CD4-positive, alpha-beta T cell treated with Interferon alpha-2 for 1 hour (primary cell): ENCODE results near the gene SPRY1.

ENCODE experiments used
- DNase-seq, 2 donors: peaks; one replicate each; pipeline ENCODE4 v3.0.0-alpha.2; 2020 to 2022

The SPRY1 gene

DNA sequence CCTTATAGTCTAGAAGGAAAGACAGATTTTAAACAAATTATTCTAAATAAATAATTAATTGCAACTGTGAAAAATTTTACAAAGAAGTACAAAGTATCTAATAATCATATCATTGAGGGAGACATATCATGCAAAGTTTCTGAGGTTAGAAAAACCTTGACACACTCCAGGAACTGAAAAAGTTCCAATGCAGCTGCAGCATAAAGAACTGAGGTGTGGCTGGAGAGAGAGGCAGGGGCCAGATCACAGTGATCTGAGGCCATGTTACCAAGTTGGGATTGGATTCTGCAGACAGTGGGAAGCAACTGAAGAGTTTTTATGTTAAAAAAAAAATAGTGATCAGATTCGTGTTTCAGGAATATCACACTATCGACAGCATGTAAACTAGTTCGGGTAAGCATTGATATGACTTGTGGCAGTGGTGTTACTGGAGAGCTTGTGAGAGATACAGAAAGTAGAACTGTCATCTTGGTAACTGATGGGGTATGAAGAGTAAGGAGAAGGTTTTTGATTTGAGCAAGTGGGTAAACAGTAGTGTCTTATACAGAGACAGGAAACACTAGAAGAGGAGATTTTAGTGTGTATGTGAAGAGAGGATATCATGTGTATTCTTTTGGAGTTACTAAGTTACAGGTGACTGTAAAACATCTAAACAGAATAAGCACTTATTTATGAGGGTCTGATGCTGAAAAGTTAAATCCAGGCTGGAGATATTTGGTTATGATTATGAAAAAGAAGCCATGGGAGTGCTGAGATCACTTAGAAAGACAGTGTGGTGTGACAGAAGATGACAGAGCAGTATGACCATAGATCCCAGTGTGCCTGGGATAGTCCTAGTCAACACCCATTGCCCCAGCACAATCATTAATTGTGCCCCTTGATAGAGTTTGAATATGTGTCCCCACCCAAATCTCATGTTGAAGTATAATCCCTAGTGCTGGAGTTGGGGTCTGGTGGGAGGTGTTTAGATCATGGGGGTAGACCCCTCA lies 15.6 kb upstream of the SPRY1 start:
- no peak for DNase-seq

DNA sequence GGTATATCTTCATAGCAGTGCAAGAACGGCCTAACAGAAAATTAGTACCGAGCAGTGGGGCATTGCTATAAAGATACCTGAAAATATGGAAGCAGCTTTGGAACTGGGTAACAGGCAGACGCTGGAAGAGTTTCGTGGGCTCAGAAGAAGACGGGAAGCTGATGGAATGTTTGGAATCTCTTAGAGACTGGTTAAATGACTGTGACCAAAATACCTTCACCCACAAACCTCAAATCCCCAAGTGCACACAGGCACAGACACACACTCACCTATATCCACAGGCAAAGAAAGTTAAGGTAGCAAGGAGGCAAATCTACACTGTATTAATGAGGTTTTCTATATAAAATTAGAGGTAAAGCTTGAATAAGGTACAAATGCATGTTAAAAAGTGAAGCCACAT lies 14.6 kb upstream of the SPRY1 start:
- DNase-seq, result no peak

DNA sequence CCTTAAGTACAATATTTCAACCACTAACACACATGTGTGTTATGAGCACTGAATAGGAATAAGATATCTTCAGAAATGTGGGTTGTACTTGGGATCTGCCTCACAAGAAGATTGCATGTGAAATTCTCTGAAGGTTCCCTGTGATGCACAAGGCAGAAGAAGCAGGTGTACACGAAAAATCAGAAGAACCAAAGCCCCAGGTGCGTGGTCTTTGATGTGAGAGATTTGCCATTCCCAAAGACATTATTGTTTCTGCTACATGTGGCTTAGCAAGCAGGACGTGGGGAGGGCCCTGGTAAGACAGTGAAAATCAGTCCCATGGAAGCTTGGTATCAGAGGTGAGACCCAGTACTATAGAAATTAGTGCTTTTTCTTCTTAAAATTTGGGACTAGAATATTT lies 13.0 kb upstream of the SPRY1 start:
- DNase-seq, result no peak

DNA sequence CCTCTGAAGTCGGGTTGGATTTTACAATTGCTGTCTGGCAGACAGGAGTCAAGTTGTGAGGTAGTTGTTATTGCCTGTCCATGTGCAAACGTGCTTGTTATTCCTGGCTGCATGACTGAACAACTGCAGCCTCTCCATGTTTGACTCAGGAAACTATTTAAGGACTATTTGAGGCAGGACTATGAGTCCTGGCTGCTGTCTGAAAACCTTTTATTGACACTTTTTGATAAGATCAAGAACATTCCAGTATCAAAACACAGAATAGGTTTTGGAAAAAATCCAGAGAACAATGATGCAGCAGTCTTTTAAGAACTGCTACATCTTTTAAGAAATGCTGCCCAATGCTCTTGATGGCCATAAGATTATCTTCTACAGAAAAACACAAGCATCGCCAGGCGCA lies 10.0 kb upstream of the SPRY1 start:
- no peak for DNase-seq

DNA sequence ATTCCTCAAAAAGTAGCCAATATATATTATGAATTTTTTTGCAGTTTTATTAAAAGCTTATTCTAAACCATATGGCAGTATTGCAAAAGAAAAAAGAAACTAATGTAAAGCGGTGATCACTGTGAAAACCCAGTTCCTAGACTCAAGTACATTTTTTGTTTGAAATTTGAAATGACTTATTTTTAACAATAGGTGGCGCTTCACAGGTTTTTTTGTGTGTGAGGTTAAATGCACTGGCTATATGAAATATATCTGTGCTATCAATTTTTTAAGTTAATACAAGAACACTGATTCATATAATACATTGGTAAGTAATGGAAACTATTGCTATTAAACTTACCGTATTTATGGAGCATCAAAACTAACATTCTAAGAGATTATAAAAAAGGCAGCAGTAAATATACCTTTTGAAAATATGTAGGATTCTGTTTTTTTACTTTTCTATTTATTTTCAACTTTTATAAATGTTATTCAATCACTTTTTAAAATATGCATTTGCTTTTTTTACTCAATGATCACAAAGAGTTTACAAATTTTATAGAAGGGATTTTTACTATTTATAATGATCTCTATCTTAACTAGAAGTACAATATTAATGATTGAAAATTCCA lies 5.6 kb upstream of the SPRY1 start:
- DNase-seq, result peak in 1 of 2 donors; percentile 44

DNA sequence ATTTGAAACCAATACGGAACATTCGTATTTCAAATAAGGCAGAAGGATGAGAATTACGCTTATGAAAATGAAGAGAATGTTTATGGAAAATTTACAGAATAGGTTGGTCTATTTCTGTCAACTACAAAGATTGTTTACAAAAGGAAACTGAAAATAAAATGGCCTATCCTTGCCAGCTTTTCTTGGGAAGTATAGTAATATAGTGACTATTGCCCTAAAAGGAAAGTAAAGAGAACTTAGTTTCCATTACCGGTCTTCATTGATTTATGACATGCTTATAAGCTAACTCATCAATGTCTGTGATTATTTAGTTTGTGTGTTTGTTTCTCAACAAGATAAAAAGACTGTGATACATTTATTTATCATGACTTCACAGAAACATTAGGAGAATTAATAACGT lies 2.9 kb upstream of the SPRY1 start:
- DNase-seq, result no peak

DNA sequence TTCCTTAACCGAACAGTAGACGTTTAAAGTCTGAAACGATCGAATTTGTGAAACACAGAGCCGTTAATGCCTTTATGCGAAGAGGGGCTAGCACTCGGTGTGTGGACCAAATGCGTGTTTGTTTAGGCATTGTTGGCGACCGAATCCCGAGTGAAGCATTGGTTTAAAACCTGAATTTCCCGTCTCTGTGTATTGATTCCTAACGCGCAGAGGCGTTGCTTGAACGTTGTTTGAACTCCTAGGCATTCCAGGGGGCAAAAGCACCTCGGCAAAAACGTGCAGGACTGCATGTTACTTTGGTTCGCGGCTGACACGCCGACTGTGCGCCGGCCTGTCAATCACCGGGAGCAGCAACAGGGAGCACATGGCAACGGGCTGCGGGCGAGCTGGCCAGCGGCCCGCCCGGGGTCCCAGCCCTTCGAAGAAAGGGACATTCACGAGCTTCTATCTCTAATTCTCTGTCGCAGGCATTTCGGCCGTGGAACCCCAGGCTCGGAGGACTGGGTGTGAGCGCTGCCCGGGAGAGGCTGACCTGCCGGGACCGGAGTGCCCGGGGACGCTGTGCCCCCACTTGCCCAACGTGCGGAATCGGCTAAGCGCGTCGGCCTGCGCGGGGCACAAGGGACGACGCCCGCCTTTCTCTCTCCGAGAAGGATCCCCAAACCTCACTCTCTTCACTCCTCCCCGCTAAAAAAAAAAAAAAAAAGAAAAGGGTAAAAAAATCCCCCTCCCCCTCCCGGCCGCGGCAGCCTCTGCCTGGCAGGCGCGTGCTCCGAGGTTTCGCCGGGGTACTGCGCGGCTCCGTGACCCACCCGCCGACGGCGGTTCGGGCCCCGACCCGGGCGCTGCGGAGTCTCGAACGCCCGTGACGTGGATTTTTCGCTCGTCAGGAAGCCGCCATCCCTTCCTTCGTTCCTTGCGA lies 810 bp downstream of the SPRY1 start:
- peak; percentile 36 to 49 for DNase-seq

DNA sequence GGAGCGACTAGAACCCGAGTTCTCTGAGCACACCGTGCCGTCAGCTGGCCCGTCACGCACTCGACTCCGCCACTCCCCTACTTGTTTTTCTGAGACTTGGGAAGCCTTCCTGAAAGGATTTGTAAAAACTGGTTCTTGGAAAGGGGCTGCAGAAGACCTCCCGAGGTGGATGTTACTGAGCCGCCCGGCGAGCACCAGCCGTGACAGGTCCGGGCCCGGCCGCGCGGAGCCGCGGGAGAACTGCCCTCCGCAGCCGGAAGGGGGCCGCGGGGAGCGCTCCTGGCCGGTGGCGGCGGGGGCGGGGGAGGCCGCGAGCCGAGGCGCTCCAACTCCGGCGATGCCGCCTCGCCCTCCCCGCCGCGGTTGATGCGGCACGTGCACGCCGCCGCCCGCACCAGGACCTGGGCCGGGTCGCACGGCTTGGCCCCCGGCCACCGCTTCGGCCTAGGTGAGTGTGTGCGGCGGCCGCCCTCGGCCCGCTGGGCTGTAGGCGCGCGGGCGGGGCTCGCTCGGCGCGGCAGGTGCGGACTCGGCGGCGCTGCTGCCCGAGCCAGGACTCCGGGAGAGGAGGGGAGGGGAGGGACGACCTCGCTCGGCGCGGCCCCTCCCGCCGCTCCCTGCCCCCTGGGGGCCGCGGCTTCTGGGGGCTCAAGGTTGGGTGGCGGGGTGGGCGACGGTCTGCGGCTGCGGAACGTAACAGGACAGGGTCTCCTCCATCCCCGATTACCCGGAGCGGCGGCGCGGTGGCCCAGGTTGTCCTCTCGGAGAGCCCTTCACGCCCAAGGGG lies 1.7 kb downstream of the SPRY1 start:
- peak; percentile 62 to 66 for DNase-seq

DNA sequence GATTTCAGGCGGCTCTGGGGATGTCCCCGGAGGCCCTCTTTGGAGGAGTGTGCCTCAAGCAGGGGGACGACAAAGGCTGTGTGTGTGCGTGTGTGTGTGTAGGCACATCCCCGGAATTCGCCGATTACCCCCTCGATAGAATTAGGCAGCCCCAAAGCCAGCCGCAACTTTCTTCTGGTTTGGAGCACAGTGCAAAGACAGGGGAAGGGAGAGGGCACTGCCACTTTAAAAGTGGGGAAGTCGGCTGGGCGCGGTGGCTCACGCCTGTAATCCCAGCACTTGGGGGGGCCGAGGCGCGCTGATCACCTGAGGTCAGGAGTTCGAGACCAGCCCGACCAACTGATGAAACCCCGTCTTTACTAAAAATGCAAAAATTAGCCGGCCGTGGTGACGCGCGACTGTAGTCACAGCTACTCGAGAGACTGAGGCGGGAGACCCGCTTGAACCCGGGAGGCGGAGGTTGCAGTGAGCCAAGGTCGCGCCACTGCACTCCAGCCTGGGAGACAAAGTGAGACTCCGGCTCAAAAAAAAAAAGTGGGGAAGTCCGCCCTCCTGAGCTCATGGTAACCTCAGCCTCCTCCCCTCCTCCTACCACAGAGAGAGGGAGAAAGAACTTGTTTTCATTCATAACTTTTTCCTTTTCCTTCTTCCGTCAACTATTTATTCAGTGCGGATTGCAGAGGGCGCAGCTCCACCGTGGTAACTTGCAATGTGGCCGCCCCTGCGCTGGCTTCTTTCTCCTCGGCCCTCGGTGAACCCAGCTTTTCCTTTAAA lies 2.4 kb downstream of the SPRY1 start:
- peak; percentile 34 to 53 for DNase-seq

DNA sequence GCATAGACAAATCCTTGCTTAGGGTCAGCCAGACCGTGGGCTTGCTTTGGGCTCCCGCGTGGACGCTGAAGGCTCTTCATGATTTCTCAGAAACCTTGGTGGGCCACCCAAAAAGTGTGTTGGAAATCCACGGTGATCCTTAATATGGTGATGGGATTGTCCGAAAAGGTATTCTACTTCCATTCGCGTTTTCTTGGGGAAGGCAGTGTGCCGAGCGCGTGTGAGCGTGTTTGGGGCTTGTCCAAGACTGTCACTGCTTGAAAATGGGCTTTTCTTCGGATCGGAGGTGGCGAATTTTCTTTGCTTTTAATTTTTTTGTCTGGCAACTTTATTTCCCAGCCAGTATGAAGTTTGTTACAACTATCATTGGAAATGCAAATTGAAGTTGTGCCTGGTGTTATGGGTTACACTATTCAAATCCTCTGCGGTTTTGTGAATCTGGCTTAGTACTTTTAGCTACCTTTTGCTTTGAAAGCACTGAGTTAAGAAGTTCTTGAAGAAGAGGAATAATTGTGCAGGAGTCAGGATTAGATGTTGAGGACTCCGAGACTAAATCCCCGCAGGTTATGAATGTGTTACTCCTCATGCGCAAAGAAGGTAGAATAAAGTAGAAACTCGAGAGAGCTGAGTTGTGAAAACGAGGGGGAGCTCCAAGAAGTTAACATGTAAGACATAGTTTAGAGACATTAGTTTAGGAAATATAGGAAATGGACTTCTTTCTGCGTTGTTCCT lies 3.2 kb downstream of the SPRY1 start:
- no peak for DNase-seq

DNA sequence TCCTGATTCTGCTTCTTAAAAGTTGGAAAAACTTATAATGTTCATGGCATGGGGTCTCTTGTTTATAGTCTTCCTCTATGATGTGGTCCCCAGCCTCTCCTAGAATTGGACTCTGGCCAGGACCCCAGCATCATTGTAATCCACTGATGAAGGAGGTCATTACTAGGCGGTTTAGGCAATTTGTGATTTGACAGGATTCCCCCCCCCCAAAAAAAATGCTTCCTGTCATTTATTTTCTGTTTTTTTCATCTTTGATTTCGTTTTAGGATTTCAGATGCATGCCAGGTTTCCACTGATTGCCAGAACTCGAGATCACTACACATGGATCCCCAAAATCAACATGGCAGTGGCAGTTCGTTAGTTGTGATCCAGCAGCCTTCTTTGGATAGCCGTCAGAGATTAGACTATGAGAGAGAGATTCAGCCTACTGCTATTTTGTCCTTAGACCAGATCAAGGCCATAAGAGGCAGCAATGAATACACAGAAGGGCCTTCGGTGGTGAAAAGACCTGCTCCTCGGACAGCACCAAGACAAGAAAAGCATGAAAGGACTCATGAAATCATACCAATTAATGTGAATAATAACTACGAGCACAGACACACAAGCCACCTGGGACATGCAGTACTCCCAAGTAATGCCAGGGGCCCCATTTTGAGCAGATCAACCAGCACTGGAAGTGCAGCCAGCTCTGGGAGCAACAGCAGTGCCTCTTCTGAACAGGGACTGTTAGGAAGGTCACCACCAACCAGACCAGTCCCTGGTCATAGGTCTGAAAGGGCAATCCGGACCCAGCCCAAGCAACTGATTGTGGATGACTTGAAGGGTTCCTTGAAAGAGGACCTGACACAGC lies 4.9 kb downstream of the SPRY1 start:
- no peak for DNase-seq

DNA sequence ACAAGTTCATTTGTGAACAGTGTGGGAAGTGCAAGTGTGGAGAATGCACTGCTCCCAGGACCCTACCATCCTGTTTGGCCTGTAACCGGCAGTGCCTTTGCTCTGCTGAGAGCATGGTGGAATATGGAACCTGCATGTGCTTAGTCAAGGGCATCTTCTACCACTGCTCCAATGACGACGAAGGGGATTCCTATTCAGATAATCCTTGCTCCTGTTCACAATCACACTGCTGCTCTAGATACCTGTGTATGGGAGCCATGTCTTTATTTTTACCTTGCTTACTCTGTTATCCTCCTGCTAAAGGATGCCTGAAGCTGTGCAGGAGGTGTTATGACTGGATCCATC lies 5.5 kb downstream of the SPRY1 start:
- no peak for DNase-seq

DNA sequence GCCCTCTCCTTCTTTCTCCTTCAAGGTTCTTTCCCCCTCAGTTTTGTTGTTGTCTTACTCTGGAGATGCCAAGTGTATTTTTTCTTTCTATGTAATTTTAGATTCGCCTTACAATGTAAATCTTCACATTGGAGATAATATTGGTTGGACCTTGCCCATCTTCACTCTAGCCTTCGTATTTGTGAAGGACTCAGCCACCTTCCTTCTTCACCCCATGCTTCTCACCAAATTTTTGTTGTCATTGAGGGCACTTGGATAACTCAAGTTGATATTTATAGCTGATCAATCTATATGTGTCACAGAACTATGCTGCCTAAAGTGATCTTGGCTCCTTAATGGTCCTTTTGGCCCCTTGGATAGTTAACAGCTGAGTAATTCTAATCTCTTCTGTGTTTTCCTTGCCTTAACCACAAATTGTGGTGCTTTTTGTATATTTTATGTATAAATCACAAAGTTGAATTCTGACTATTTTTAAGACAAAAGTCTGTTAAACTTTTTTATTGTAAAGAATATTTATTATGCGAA lies 6.5 kb downstream of the SPRY1 start:
- DNase-seq, result no peak

DNA sequence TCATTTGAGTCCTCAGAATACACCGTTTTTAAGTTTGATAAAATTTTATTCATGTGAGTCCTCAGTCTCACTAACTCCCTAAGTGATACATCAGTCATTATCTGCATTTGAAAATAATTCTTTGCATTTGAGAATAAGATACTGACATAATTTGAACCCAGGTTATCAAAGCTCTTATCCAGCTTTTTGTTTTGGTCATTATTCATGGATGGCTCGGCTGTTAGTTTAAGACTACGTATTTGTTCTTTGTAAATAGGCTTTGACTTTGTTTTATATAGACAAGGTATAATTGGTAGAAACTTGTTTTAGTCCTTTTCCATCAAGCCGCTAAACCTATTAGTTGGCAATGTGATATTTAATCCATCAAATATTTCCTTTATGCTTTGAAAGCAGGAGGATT lies 7.9 kb downstream of the SPRY1 start:
- DNase-seq, result no peak

DNA sequence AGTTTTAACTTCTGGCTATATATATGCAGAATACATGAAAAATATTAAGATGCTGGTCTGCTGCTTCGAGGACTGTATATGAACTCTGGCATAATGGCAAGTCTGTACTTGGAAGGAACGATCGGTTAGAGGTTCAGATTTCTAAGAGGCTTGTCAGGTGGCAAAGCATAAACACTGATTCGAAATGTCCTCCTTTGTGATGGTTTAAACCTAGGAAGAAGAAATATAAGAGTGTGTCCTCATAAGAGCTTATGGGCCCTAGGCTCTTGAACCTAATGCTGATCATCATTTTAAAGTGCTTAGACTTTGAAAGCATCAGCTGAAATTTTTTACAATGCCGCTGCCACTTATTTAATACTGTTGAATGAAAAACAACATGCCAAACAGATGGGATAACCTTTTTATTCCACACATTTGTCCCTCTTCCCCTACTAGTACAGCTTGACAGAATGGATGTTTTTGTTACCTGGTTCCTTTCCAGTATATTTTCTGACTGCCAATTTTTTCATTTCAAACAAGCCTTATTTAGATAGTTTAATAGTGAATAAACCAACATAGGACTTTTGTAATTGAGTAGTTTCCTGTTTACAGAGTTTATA lies 8.8 kb downstream of the SPRY1 start:
- no peak for DNase-seq

DNA sequence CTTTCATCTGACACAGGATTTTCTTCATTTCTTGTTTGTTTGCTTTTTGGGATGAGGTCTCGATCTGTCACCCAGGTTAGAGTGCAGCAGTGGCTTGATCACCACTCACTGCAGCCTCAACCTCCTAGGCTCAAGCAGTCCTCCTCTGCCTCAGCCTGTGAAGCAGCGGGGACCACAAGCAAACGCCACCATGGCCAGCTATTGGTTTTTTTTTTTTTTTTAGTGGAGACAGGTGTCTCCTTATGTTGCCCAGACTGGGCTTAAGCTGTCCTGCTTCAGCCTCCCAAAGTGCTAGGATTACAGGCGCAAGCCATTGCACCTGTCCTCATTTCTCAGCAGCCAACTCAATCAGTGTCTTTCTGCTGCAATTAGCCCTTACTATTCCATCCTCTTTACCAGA lies 10.3 kb downstream of the SPRY1 start:
- no peak for DNase-seq

DNA sequence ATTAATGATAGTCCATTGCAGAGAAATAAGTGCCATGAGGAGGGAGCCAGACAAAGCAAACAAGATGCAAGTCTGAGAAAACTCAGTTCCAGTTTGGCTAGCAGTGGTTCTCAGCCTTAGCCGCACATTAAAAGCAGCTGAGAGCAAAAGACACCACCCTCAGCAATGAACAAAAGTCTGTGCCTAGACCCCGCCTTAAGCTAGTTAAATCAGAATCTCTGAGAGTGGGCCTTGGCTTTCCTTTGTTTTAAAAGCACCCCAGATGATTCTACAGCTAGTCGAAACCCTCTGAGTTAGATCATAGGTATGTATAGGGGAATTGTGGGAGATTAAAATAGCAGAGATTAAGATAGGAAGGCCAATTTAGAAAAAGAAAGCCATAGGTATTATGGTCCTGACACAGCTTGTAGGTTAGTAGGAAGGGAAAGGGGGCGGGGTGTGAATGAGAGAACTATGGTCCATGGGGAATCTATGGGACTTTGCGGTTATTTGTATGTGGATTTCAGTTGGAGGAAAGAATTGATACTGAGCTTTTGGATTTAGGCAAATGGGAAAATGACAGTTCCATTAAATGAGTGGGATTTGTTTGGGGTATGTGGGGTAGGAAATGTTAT lies 12.0 kb downstream of the SPRY1 start:
- no peak for DNase-seq

DNA sequence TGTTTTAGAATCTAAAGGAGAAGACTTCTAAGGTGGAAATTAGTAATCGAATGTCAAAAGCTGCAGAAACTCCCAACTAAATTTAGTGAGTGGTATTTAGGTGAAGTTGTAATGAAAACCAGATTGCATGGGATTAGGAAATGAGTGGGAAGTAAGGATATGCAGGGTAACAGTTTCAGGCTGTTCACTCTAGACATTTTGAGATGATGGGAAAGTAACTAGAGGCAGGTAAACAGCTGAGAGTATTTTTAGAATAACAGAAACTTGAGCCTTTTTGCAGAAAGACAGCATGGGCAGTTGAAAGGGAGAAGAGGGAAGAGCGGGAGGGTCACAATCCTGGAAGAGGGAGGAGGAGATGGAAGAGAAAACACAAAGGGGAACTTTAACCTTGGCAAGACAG lies 12.7 kb downstream of the SPRY1 start:
- DNase-seq, result no peak

DNA sequence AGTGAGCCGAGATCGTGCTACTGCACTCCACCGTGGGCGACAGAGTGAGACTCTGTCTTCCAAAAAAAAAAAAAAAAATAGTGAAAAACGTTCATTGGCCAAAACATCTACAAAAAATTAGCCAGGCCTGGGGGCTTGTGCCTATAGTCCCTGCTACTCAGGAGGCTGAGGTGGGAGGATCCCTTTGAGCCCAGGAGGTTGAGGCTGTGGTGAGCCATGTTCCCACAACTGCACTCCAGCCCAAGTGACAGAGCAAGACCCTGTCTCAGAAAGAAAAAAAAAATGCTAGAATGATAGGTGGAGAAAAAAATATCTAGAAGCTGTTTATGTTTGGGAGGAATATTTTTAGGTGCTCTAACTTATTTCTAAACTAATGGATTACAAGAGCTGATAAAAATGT lies 14.9 kb downstream of the SPRY1 start:
- DNase-seq, result no peak
